Aorta (tissue), 5 donors: ENCODE measurements around the gene HSD17B1. TPM values are rescaled to one million over a fixed set of nuclear protein-coding genes. Genes with fewer than 3 reads are reported as not detected.
"Not testable (repeated sequence)": the region's sequence is repeated elsewhere in the genome, so short reads cannot be mapped to it uniquely, and the experiment has no call there.

Experiments used
- ATAC-seq: fragments of 200-7000 bp; cut with Tn5 transposase; one replicate; pipeline ENCODE4 v1.9.1; 2022; ENCODE audit warnings: moderate library complexity; ENCODE audit not compliant: low FRiP score
- DNase-seq, 2 donors: peaks; one replicate each; pipeline ENCODE4 v3.0.0-alpha.2; 2020
- H3K27ac ChIP-seq, 2 donors: one replicate each; pipeline ENCODE4 v1.5.1; 2013; ENCODE audit warnings: low read length in 2 of 2, mild to moderate bottlenecking in 2 of 2, moderate library complexity in 2 of 2, control low read depth in 1 of 2, inconsistent platforms in 1 of 2, low read depth in 1 of 2
- H3K27me3 ChIP-seq, 2 donors: one replicate each; pipeline ENCODE4 v1.6.1; 2013; ENCODE audit warnings: control low read depth in 1 of 2, low read length in 1 of 2, mild to moderate bottlenecking in 1 of 2, moderate library complexity in 1 of 2; ENCODE audit not compliant: insufficient read depth in 2 of 2, control insufficient read depth in 1 of 2
- H3K36me3 ChIP-seq, 2 donors: one replicate each; pipeline ENCODE4 v1.6.1; 2013; ENCODE audit warnings: control low read depth in 1 of 2, low read length in 1 of 2, mild to moderate bottlenecking in 1 of 2; ENCODE audit not compliant: insufficient read depth in 2 of 2, control insufficient read depth in 1 of 2
- H3K4me1 ChIP-seq, 2 donors: one replicate each; pipeline ENCODE4 v1.6.1; 2013; ENCODE audit warnings: low read length in 2 of 2, control low read depth in 1 of 2, mild to moderate bottlenecking in 1 of 2, moderate library complexity in 1 of 2; ENCODE audit not compliant: insufficient read depth in 2 of 2, control insufficient read depth in 1 of 2
- H3K4me3 ChIP-seq, 2 donors: one replicate each; pipeline ENCODE4 v1.5.1; 2013; ENCODE audit warnings: low read length in 2 of 2, control low read depth in 1 of 2, mild to moderate bottlenecking in 1 of 2
- H3K9me3 ChIP-seq: one replicate; pipeline ENCODE4 v1.6.1; 2013; ENCODE audit warnings: mild to moderate bottlenecking, low read length; ENCODE audit not compliant: control insufficient read depth
- WGBS, 2 donors: extraction: QIAGEN DNeasy Blood & Tissue Kit; methylation state at CpG; one replicate each; pipeline ENCODE4 v1.1.7; 2013; 5-methylcytosine and 5-hydroxymethylcytosine counted together
- intact Hi-C, 2 donors: fragments of 100-400 bp; cut with DNase I; formaldehyde crosslinking; loops; one replicate each; pipeline versions ENCODE4 v1.14.2 to v1.15.0; 2022
- polyA plus RNA-seq, 2 donors: library from polyadenylated mRNA; stranded (reverse); fragments of 200-250 nt; gene quantifications; one replicate each; pipeline ENCODE4 v1.2.3, GENCODE V29; 2013
- total RNA-seq, 2 donors: library from RNA; stranded (reverse); fragmentation: NEBNext Ultra II Directional; extraction: Animal tissue kit (Norgen Biotek cat#: 25700); gene quantifications; one replicate each; pipeline ENCODE4 v1.2.1, GENCODE V29; 2021
- donor health status: healthy with polysubstance abuse.
- donor health status: Bipolar disorder and iron deficiency.
- donor health status: DM: no; HTN: no; CAD: no.
- donor health status: DM: no; HTN: no; CAD: no.
- donor health status: DM: yes; HTN: yes; CAD: no.

HSD17B1 gene
- total and polyA plus RNA-seq, 4 donors, result 0.50 to 7.6 (median 0.97) TPM

DNA sequence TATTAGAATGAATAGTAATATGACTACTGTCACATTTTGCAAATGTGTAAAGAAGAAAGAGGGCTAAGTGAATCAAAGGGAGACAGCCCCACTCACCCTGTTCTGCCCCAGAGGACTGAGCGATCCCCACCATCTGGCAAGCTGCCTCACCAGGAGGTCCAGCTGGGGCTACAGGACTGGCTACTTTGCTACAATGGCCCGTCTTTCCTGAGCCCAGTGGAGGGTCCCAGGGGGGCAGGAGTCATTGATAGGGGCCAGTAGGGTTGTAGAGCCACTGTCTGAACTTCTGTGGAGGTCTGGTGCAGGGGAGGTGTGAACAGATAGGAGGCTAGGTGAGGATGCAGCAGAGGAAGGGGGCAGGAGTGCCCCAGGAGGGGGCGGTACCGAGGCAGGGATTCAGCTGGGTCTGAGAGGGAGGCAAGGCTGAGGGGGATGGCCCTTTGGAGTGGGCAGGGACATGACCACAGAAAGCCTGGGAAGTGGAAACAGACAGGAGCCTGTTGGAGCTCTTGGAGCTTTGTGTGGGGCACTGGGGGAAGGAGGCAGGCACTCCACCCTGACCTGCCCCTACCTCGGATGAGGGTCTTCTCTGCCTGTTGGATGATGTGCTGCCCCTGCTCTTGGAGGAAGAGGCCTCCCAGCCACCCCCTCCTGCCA is 3.4 kb downstream of the HSD17B1 start:
- intact Hi-C loops, H3K4me1 ChIP-seq, H3K27me3 ChIP-seq, ATAC-seq, H3K4me3 ChIP-seq, H3K36me3 ChIP-seq, H3K9me3 ChIP-seq, H3K27ac ChIP-seq: not testable (repeated sequence)
- DNase-seq, result peak in 1 of 2 donors; percentile 45
- WGBS, 2 donors, result 55 to 63% methylated on average over 4 to 5 of the region's 5 CpGs

DNA sequence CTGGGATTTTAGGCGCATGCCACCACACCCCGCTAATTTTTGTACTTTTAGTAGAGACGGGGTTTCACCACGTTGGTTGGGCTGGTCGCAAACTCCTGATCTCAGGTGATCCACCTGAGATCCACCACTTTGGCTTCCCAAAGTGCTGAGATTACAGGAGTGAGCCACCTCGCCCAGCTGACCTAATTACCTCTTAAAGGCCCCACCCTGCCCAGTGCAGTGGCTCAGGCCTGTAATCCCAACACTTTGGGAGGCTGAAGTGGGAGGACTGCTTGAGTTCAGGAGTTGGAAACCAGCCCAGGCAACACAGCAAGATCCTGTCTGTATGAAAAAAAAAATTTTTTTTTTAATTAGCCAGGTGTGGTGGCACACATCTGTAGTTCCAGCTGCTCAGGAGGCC is 6.4 kb downstream of the HSD17B1 start:
- Histone ChIP-seq H3K9me3 (no peaks in the 10 kb centered on the region), H3K27ac (no peak overlapping the region), H3K27me3 (no peaks in the 10 kb centered on the region)

DNA sequence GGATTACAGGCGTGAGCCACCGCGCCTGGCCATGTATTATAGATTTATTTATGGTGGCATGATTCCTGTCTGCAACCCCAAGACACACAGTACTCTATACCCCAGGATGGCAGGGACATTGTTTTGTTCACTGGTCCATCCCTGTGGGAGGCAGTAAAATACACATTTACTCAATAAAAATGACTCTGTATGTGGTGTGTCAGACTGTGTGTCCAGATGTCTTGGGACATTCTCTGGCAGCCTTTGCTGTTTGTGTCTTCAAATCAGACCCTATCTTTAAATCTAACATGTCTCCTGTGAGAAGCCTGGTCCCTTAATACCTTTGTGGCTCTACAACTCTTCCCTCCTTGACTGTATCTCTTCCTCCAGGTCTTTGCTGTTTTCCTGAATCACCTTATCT is 7.5 kb downstream of the HSD17B1 start:
- WGBS, 2 donors, result 54 to 68% methylated on average over 3 of the region's 3 CpGs
- ATAC-seq (no peak), DNase-seq (no peak)
- intact Hi-C loops, result no loop called here
- Histone ChIP-seq H3K27ac (no peak overlapping the region), H3K36me3 (peaks cover 0 to 2% of the 10 kb centered on the region in 2 donors), H3K4me1 (no peaks in the 10 kb centered on the region), H3K27me3 (no peaks in the 10 kb centered on the region), H3K9me3 (no peaks in the 10 kb centered on the region), H3K4me3 (no peak overlapping the region)

More for the DNA sequence above, 6.4 kb downstream of the HSD17B1 start:
- intact Hi-C loops, result no loop called here
- Histone ChIP-seq H3K4me1 (no peaks in the 10 kb centered on the region), H3K4me3 (no peak overlapping the region), H3K36me3 (no peaks in the 10 kb centered on the region)
- peak in 1 of 2 donors; percentile 4 for DNase-seq
- no peak for ATAC-seq
- 89 to 94% methylated on average over 6 of the region's 6 CpGs for WGBS, 2 donors

DNA sequence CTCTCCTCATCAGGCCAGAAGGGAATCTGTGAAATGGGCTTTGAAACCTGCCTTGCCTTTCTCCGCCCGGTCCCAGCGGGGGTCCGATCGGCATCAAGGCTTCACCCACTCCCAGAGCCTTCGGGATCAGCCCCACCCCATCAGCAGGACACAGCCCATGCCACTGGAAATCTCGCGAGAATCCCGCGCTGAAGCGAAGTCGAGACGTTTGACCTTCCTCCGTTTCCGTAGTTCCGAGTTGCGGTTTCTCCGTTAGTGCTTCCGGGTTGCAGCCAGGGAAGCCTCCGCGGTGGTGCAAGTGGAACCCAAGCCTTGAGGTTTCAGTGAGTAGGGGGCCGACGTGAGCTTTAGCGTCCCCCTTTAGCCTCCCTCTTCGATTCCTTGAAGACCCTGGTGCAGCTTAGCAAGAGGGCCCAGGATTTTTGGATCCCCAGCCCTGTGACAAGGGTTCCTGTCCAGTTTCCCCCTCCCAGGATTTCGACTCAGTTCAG is 9.2 kb downstream of the HSD17B1 start, which contains the start of gene COASY:
Gene COASY, plus strand, starts transcription at position 252 of the 491 bp plus-strand sequence. CDS start 475 bp downstream, outside the sequence.
- peaks cover 0 to 2% of the 10 kb centered on the region in 2 donors for H3K36me3 ChIP-seq
- H3K9me3 ChIP-seq, result no peaks in the 10 kb centered on the region
- ATAC-seq (peak; percentile 91), DNase-seq (peak; percentile 98)
- peak within 1 kb of the TSS in 1 of 2 donors; percentile 72 for H3K27ac ChIP-seq
- H3K4me3 ChIP-seq, result peak within 1 kb of the TSS; percentile 67 to 69
- WGBS, 2 donors, result 1% methylated on average over 26 of the region's 26 CpGs
- intact Hi-C loops, result no loop called here
- no peaks in the 10 kb centered on the region for H3K27me3 ChIP-seq
- H3K4me1 ChIP-seq, result no peaks in the 10 kb centered on the region

DNA sequence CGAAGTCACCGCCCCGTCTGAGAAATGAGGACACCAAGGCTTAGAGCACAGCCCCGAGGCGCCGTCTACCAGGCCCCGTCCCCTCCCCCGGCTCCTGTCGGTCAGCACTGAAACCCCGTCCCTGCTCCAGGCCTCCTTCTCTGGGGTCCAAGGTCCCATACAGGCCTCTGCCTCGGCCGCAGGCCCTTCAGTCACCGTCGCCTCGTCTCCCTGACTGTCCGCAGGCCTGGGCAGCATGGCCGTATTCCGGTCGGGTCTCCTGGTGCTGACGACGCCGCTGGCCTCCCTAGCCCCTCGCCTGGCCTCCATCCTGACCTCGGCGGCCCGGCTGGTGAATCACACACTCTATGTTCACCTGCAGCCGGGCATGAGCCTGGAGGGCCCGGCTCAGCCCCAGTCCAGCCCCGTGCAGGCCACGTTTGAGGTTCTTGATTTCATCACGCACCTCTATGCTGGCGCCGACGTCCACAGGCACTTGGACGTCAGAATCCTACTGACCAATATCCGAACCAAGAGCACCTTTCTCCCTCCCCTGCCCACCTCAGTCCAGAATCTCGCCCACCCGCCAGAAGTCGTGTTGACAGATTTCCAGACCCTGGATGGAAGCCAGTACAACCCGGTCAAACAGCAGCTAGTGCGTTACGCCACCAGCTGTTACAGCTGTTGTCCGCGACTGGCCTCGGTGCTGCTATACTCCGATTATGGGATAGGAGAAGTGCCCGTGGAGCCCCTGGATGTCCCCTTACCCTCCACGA is 9.8 kb downstream of the HSD17B1 start:
- H3K27me3 ChIP-seq, result no peaks in the 10 kb centered on the region
- peak overlapping the region in 1 of 2 donors; percentile 34 for H3K27ac ChIP-seq
- DNase-seq (peak in 1 of 2 donors; percentile 74), ATAC-seq (no peak)
- peak overlapping the region; percentile 52 to 69 for H3K4me3 ChIP-seq
- no peaks in the 10 kb centered on the region for H3K4me1 ChIP-seq
- 11 to 12% methylated on average over 43 to 48 of the region's 48 CpGs for WGBS, 2 donors
- intact Hi-C loops, result no loop called here
- H3K9me3 ChIP-seq, result no peaks in the 10 kb centered on the region
- H3K36me3 ChIP-seq, result peaks cover 0 to 2% of the 10 kb centered on the region in 2 donors

DNA sequence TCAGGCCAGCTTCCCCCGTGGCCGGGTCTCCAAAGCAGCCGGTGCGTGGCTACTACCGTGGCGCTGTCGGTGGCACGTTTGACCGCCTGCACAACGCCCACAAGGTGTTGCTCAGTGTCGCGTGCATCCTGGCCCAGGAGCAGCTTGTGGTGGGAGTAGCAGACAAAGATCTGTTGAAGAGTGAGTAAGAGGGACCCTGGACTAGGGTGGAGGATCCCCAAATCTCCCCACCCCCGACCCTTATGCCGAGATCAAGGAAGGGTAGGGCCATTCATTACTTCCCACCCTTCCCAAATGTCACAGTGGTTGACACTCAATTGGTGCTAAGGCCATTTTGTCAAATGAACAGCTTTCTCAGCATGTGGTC is 10.4 kb downstream of the HSD17B1 start:
- ATAC-seq (no peak), DNase-seq (no peak)
- intact Hi-C loops, result no loop called here
- H3K27me3 ChIP-seq, result no peaks in the 10 kb centered on the region
- peaks cover 0 to 2% of the 10 kb centered on the region in 2 donors for H3K36me3 ChIP-seq
- H3K4me3 ChIP-seq, result no peak overlapping the region
- H3K27ac ChIP-seq, result no peak overlapping the region
- 76 to 80% methylated on average over 14 of the region's 14 CpGs for WGBS, 2 donors
- no peaks in the 10 kb centered on the region for H3K9me3 ChIP-seq
- no peaks in the 10 kb centered on the region for H3K4me1 ChIP-seq

DNA sequence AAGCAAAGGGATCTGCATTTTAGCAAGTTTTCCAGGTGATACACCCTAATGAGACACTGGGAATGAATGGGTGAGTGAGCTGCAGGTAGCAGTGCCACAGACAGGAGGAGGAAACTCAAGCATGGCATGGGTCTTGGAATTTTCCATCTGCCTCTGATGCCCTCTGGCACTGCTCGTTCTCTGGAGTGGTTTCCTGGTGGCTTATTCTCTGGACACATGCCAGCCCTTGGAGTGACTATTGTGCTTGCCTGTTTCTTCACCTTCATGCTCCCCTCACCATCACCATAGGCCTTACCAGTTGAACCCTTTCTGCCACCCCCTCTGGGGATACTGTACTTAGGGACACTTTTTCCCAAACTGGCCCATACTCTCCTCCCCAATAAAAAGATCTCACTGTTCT is 10.8 kb downstream of the HSD17B1 start:
- ATAC-seq (no peak), DNase-seq (peak in 1 of 2 donors; percentile 10)
- Histone ChIP-seq H3K4me1 (no peaks in the 10 kb centered on the region), H3K9me3 (no peaks in the 10 kb centered on the region), H3K27me3 (no peaks in the 10 kb centered on the region), H3K4me3 (no peak overlapping the region), H3K36me3 (peaks cover 0 to 2% of the 10 kb centered on the region in 2 donors), H3K27ac (no peak overlapping the region)
- WGBS, 2 donors, result 4 to 7% methylated on average over 1 of the region's 1 CpG
- intact Hi-C loops, result no loop called here

DNA sequence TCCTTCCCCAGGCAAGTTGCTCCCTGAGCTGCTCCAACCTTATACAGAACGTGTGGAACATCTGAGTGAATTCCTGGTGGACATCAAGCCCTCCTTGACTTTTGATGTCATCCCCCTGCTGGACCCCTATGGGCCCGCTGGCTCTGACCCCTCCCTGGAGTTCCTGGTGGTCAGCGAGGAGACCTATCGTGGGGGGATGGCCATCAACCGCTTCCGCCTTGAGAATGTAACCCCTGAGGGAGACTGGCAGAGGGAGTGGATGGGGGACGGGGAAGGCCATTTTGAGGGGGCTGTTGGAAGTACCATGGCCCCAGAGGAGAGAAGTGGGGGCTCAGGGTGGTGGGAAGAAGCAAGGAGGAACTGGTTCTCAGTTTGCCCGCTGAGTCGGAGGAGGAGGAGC is 11.2 kb downstream of the HSD17B1 start:
- Histone ChIP-seq H3K27ac (no peak overlapping the region), H3K27me3 (no peaks in the 10 kb centered on the region)

More for the DNA sequence above, 11.2 kb downstream of the HSD17B1 start:
- Histone ChIP-seq H3K9me3 (no peaks in the 10 kb centered on the region), H3K4me3 (no peak overlapping the region), H3K36me3 (peaks cover 0 to 2% of the 10 kb centered on the region in 2 donors), H3K4me1 (no peaks in the 10 kb centered on the region)
- ATAC-seq (no peak), DNase-seq (peak in 1 of 2 donors; percentile 52)
- intact Hi-C loops, result no loop called here
- WGBS, 2 donors, result 73 to 85% methylated on average over 7 to 9 of the region's 9 CpGs
